Omental fat pad (tissue), 4 donors: ENCODE measurements around the gene MAK. TPM values are rescaled to one million over a fixed set of nuclear protein-coding genes. Genes with fewer than 3 reads are reported as not detected.
A peak's percentile ranks its signal among the peaks of the same experiment; 100 is the strongest.
"Not testable (repeated sequence)": the region's sequence is repeated elsewhere in the genome, so short reads cannot be mapped to it uniquely, and the experiment has no call there.

ENCODE experiments used
- ATAC-seq: fragments of 150-250 bp; one replicate; pipeline ENCODE4 v1.9.1; 2016; ENCODE audit warnings: mild to moderate bottlenecking, moderate library complexity; ENCODE audit not compliant: low FRiP score
- DNase-seq: peaks from one replicate; pipeline ENCODE4 v3.0.0-alpha.2; 2019; ENCODE audit warnings: low spot score
- total RNA-seq, 4 donors: library from RNA; depleted of rRNA; stranded (reverse); fragments of >200 nt; gene quantifications; one replicate each; pipeline ENCODE4 v1.1.0, GENCODE V29; 2016
- TF ChIP-seq, protein P1 (sequence below), 3 donors: fragments of 450-650 bp; IDR thresholded peaks; one replicate each; pipeline ENCODE4 v1.5.1; 2016 to 2017; ENCODE audit warnings: antibody characterized with exemption in 3 of 3, mild to moderate bottlenecking in 3 of 3, moderate library complexity in 2 of 3

MAK gene
- total RNA-seq, 4 donors from 2014 or later: 0.25 to 1.3 (median 1.0) TPM

DNA sequence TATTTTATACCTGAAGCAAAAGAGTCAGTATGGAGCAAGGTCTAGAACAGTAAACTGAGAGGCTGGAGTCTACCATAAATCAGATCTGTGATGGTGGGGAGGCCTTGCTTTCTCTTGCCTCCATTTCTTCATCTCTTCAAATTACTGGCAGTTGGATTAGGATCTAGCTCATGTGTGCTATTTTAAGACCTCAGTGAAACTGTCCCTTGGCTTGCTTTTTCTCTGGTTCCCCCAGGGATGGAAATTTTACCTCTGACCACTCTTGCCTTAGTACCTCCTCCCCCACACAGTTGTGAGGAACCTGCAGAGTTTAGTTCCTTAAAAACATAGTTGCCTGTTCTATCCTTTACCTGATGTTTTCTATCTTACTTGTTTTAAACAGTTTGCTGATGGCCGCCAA, 82.3 kb downstream of the MAK start:
- DNase-seq (no peak), ATAC-seq (no peak)
- TF ChIP-seq, protein P1, sequence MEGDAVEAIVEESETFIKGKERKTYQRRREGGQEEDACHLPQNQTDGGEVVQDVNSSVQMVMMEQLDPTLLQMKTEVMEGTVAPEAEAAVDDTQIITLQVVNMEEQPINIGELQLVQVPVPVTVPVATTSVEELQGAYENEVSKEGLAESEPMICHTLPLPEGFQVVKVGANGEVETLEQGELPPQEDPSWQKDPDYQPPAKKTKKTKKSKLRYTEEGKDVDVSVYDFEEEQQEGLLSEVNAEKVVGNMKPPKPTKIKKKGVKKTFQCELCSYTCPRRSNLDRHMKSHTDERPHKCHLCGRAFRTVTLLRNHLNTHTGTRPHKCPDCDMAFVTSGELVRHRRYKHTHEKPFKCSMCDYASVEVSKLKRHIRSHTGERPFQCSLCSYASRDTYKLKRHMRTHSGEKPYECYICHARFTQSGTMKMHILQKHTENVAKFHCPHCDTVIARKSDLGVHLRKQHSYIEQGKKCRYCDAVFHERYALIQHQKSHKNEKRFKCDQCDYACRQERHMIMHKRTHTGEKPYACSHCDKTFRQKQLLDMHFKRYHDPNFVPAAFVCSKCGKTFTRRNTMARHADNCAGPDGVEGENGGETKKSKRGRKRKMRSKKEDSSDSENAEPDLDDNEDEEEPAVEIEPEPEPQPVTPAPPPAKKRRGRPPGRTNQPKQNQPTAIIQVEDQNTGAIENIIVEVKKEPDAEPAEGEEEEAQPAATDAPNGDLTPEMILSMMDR (IDR thresholded peaks at IDR 0.05): no peak

DNA sequence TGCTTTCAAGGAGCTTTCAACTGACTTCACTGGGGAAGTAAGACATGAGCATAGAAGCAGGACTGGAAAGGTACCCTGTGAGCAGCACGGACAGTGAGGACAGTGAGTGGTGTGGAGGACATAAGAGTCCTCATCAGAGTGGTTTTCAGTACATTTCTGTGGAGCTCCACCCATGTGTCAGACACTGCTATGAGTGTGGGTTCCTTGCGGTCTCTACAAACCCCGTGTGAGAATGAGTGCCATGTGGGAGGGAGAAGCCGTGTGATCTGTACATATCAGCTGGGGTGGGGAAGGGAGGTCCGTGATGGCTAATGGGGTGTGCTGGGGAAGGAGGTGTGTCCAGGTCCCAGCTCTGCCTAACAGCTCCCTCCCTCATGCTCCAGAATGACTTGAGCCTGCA, 86.6 kb downstream of the MAK start:
- DNase-seq, ATAC-seq: not testable (repeated sequence)

DNA sequence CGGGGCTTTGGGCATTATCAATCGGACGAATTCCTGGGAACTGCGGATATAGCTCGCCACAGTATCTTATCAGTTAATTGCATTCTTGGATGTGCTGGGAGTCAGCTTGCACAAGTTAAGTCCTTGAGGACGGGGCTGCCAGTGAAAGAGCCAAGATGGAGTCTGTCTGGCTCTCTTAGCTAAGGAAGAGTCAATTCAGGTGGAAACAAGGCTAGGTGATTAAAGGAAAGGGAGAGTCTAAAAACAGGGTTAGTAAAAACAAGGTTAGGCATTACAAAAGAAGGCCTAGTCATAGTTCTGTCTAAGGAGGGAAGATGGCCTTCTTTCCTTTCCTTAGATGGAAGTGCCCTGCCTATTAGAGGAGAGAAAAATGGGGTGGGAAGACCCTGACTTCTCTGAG, 87.8 kb downstream of the MAK start:
- not testable (repeated sequence) for DNase-seq, ATAC-seq

DNA sequence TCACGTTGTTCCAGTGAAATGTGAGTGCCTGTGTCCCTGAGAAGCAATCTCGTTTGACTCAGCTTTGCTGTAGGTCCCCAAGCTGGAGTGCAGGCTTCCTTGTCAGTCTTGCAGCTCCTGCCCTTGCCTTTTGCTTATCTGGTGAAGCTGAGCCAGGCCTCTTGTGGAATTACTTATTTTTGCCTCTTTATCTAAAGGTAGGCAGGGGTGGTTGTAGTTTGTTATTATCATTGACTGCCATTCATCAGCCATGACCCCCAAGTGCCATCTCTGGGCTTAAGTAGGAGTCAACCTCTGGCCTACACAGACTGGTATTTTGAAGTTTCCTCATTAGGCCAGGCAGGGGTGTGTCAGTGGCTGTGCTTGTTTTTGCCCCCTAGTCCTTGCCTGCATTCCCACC, 88.6 kb downstream of the MAK start:
- ATAC-seq (no peak), DNase-seq (no peak)
- TF ChIP-seq, protein P1 (IDR thresholded peaks at IDR 0.05): no peak

DNA sequence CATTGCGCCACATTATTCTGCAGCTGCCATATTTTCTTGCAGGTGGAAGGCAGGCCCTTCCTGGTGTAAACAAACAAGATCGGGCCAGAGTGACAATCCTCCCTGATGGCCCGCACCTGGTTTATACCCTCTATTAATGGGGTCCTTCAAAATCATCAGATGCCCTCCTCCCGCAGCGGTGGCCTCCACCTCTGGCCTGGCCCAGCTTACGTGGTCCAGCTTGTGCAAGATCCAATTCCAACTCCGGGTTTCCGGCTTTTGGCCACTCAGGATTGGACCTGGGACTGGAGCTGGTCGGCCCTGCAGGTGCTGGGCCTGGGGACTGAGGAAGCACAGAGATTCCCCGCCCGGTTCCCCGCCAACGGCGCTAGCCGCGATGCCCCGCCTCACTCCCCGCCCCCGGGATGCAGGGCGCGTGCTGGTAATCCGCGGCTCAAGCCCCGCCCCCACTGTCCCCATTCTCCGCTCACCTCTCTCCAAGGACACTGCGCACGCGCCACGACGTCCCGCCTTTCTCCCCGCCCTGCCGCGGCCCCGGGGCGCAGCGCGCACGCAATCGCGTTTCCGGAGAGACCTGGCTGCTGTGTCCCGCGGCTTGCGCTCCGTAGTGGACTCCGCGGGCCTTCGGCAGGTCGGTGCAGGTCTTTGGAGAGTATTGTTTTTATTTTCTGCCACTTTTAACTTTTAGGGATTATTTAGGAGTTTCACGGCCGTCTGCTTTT, 90.9 kb downstream of the MAK start, which contains the start of gene TMEM14B:
Gene TMEM14B, plus strand, starts transcription at position 555 of the 722 bp plus-strand sequence. CDS start 1,441 bp downstream, outside the sequence.
- TF ChIP-seq, protein P1 (IDR thresholded peaks at IDR 0.05): no peak
- DNase-seq: peak; percentile 99
- ATAC-seq: peak; percentile 99

DNA sequence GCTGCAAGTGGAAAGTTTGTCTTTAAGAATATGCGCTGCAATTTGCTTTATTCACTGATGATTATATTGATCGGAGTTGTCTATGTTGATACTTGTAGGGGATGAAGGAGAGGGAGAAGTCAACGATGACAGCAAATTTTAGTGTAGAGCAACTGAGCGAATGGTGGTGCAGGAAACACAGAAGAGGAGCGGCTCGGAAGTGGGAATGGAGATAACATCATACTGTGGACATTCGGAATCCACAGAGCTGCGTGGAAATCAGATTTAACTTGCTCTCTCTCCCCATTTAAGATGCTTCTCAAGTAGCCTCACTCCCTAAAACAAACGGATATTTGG, 91.5 kb downstream of the MAK start:
- DNase-seq: no peak

DNA sequence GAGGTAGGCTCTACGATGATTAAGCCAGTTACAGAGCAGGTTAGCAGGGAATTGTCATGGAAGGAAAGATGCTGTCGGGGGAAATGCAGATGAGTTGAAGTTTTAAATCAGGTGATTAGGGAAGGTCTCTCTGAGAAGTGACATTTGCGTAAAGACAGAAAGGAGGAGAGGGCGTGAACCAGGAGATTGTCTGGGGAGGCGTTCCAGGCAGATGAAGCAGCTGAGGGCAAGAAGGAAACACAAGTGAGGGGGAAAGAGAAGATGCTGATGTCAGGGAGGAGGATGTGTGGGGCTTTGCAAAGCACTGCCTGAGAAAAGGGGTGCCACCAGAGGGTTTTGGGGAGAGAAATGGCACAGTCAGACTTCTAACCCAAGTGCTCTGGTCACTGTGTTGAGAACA, 93.2 kb downstream of the MAK start:
- no peak for ATAC-seq
- DNase-seq: no peak
- TF ChIP-seq, protein P1 (IDR thresholded peaks at IDR 0.05): no peak

More for the DNA sequence above, 91.5 kb downstream of the MAK start:
- TF ChIP-seq, protein P1 (IDR thresholded peaks at IDR 0.05): no peak
- no peak for ATAC-seq

DNA sequence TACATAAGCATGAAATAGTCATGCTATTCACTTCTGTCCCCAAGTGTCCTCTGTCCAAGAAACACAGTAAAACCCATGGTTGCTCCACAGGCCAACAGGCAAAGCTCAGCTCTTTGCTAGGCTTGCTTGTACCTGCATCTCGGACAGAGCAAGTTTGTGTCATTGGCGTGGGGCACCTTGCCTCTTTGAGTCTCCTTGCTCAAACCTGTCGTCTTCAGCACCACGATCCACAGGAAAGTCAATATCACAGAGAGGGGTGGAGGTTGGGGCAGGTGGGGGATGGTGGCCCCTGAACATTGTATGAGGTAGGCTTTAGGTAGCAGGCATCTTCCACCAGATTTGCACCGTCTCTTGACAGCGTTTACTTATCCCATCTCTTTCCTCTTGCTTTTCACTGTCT, 94.8 kb downstream of the MAK start:
- TF ChIP-seq, protein P1 (IDR thresholded peaks at IDR 0.05): no peak
- ATAC-seq: no peak
- DNase-seq: no peak
